ENCODE results near the gene ASRGL1.

Gene ASRGL1

GRCh38 chr11:62390237-62390636 lies 53.0 kb downstream of the ASRGL1 start:
- no peaks in the 10 kb centered on the region for H4K20me1 ChIP-seq (ENCODE audit: low read depth, low read length)
- H2AFZ ChIP-seq (ENCODE audit: low read depth, low read length, severe bottlenecking), result no peak overlapping the region
- TF ChIP-seq EZH2phosphoT487 (conservative IDR thresholded peaks at IDR 0.05; ENCODE audit: low read length), result no peak
- TF ChIP-seq, protein P1, sequence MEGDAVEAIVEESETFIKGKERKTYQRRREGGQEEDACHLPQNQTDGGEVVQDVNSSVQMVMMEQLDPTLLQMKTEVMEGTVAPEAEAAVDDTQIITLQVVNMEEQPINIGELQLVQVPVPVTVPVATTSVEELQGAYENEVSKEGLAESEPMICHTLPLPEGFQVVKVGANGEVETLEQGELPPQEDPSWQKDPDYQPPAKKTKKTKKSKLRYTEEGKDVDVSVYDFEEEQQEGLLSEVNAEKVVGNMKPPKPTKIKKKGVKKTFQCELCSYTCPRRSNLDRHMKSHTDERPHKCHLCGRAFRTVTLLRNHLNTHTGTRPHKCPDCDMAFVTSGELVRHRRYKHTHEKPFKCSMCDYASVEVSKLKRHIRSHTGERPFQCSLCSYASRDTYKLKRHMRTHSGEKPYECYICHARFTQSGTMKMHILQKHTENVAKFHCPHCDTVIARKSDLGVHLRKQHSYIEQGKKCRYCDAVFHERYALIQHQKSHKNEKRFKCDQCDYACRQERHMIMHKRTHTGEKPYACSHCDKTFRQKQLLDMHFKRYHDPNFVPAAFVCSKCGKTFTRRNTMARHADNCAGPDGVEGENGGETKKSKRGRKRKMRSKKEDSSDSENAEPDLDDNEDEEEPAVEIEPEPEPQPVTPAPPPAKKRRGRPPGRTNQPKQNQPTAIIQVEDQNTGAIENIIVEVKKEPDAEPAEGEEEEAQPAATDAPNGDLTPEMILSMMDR (IDR thresholded peaks at IDR 0.05; ENCODE audit: insufficient read depth, low read length, poor library complexity, severe bottlenecking), result no peak
- H3K79me2 ChIP-seq (ENCODE audit: insufficient read depth, low read length), result no peaks in the 10 kb centered on the region
- H3K9me2 ChIP-seq (replicated peaks; ENCODE audit: insufficient read depth, low read length), result no peaks in the 10 kb centered on the region
- H3K27ac ChIP-seq (ENCODE audit: low read depth, low read length), result no peak overlapping the region
- H3K27me3 ChIP-seq (ENCODE audit: low read length), result no peaks in the 10 kb centered on the region
- H3K4me3 ChIP-seq (ENCODE audit: insufficient read depth, low read length, poor library complexity, severe bottlenecking), result no peak overlapping the region
- H3K9ac ChIP-seq (ENCODE audit: low read length), result no peak overlapping the region
- H3K9me3 ChIP-seq (ENCODE audit: insufficient read depth, low read length), result no peaks in the 10 kb centered on the region
- H3F3A ChIP-seq (ENCODE audit: insufficient read depth), result no peaks in the 10 kb centered on the region
- H3K36me3 ChIP-seq (ENCODE audit: low read length), result no peaks in the 10 kb centered on the region
- no peak overlapping the region for H3K4me2 ChIP-seq (ENCODE audit: low read depth, low read length, poor library complexity, severe bottlenecking)

- Histone ChIP-seq H2AFZ (ENCODE audit: low read depth, low read length, severe bottlenecking) (no peak overlapping the region), H3K4me2 (ENCODE audit: low read depth, low read length, poor library complexity, severe bottlenecking) (no peak overlapping the region), H3K36me3 (ENCODE audit: low read length) (no peaks in the 10 kb centered on the region), H3K27me3 (ENCODE audit: low read length) (no peaks in the 10 kb centered on the region), H3K27ac (ENCODE audit: low read depth, low read length) (no peak overlapping the region), H4K20me1 (ENCODE audit: low read depth, low read length) (no peaks in the 10 kb centered on the region), H3K9me2 (replicated peaks; ENCODE audit: insufficient read depth, low read length) (no peaks in the 10 kb centered on the region), H3F3A (ENCODE audit: insufficient read depth) (no peaks in the 10 kb centered on the region), H3K9me3 (ENCODE audit: insufficient read depth, low read length) (no peaks in the 10 kb centered on the region), H3K79me2 (ENCODE audit: insufficient read depth, low read length) (no peaks in the 10 kb centered on the region), H3K9ac (ENCODE audit: low read length) (no peak overlapping the region), H3K4me3 (ENCODE audit: insufficient read depth, low read length, poor library complexity, severe bottlenecking) (no peak overlapping the region)
- no peak for TF ChIP-seq EZH2phosphoT487 (conservative IDR thresholded peaks at IDR 0.05; ENCODE audit: low read length)
- TF ChIP-seq, protein P1 (IDR thresholded peaks at IDR 0.05; ENCODE audit: insufficient read depth, low read length, poor library complexity, severe bottlenecking), result no peak
Observed at GRCh38 chr11:62390722-62391121, 53.5 kb downstream of the ASRGL1 start.

DNA sequence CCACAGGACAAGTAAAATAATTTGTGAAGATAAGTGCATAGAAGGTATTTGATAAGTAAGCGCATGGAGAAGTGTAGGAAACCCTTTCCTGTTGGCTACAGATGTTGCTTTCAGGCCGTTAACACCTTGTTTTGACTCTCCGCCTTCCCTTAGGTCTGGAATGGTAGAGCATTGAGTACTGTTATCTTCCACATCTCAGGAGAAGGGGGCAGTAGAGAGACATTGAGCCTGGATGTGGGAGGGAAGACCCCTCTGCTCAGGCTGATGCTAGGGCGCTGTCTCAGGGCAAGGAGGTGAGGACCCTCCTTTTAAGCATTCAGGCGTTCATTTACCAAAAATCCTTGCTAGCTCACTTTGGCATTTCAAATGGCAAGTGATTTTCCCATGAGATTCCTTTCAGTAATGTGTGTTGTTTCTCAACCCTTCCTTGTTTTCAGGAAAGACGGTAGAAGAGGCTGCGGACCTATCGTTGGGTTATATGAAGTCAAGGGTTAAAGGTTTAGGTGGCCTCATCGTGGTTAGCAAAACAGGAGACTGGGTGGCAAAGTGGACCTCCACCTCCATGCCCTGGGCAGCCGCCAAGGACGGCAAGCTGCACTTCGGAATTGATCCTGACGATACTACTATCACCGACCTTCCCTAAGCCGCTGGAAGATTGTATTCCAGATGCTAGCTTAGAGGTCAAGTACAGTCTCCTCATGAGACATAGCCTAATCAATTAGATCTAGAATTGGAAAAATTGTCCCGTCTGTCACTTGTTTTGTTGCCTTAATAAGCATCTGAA lies 54.6 kb downstream of the ASRGL1 start:
- no peak overlapping the region for H3K4me2 ChIP-seq (ENCODE audit: low read depth, low read length, poor library complexity, severe bottlenecking)
- no peak overlapping the region for H3K27ac ChIP-seq (ENCODE audit: low read depth, low read length)
- H3K9me3 ChIP-seq (ENCODE audit: insufficient read depth, low read length), result no peaks in the 10 kb centered on the region
- H3K27me3 ChIP-seq (ENCODE audit: low read length), result no peaks in the 10 kb centered on the region
- H3K36me3 ChIP-seq (ENCODE audit: low read length), result no peaks in the 10 kb centered on the region
- no peaks in the 10 kb centered on the region for H3K9me2 ChIP-seq (replicated peaks; ENCODE audit: insufficient read depth, low read length)
- no peaks in the 10 kb centered on the region for H4K20me1 ChIP-seq (ENCODE audit: low read depth, low read length)
- no peaks in the 10 kb centered on the region for H3F3A ChIP-seq (ENCODE audit: insufficient read depth)
- no peak overlapping the region for H2AFZ ChIP-seq (ENCODE audit: low read depth, low read length, severe bottlenecking)
- no peak overlapping the region for H3K4me3 ChIP-seq (ENCODE audit: insufficient read depth, low read length, poor library complexity, severe bottlenecking)
- H3K79me2 ChIP-seq (ENCODE audit: insufficient read depth, low read length), result no peaks in the 10 kb centered on the region
- H3K9ac ChIP-seq (ENCODE audit: low read length), result no peak overlapping the region
- TF ChIP-seq EZH2phosphoT487 (conservative IDR thresholded peaks at IDR 0.05; ENCODE audit: low read length), result no peak
- TF ChIP-seq, protein P1 (IDR thresholded peaks at IDR 0.05; ENCODE audit: insufficient read depth, low read length, poor library complexity, severe bottlenecking), result no peak

Measured in SU-DHL-6 (cell line).